Cardiac muscle cell (in vitro differentiated cells and primary cell): Measurements from ENCODE around the gene SPIC. TPM values are rescaled to one million over a fixed set of nuclear protein-coding genes. Genes with fewer than 3 reads are reported as not detected.

Experiments used
- DNase-seq, 2 donors: peaks; one replicate each; pipeline versions ENCODE4 v3.0.0 to v3.0.0-alpha.2; 2010 to 2017; ENCODE audit warnings: low read depth in 1 of 2, low spot score in 1 of 2
- H3K27ac ChIP-seq: fragments of 200-600 bp; sonication (generic); 2 replicates; pipeline ENCODE4 v1.5.1; 2016
- H3K27me3 ChIP-seq: fragments of 200-600 bp; sonication (generic); 2 replicates; pipeline ENCODE4 v1.6.0; 2016; ENCODE audit warnings: control low read depth
- H3K36me3 ChIP-seq: fragments of 200-600 bp; sonication (generic); 2 replicates; pipeline ENCODE4 v1.5.1; 2016; ENCODE audit warnings: control low read depth
- H3K4me1 ChIP-seq: fragments of 200-600 bp; sonication (generic); 2 replicates; pipeline ENCODE4 v1.8.1; 2017; ENCODE audit warnings: low read depth, mild to moderate bottlenecking, mixed run types
- H3K4me3 ChIP-seq: fragments of 200-600 bp; sonication (generic); 2 replicates; pipeline ENCODE4 v1.5.1; 2016; ENCODE audit warnings: mild to moderate bottlenecking
- H3K9me3 ChIP-seq: fragments of 200-600 bp; sonication (generic); 2 replicates; pipeline ENCODE4 v1.5.1; 2017; ENCODE audit warnings: low read depth, mild to moderate bottlenecking, control low read depth
- CTCF ChIP-seq: IDR thresholded peaks from 2 replicates; pipeline ENCODE4 v1.5.1; 2012; ENCODE audit warnings: low read depth, mild to moderate bottlenecking, low read length
- polyA plus RNA-seq: library from polyadenylated mRNA; unstranded; fragments of >200 nt; fragmentation: Nextera tagmentation; extraction: Ambion mirVana; gene quantifications from 2 replicates; pipeline ENCODE4 v1.2.1, GENCODE V29; 2016
- total RNA-seq: library from RNA; depleted of rRNA; stranded (reverse); fragments of >200 nt; gene quantifications from 2 replicates; pipeline ENCODE4 v1.2.3, GENCODE V29; 2016

SPIC gene
- not detected in 2 replicates for total RNA-seq
- polyA plus RNA-seq, result not detected in 2 replicates

GRCh38 chr12:101474711-101475386, at the start of gene SPIC:
Gene SPIC, plus strand, starts transcription at chr12:101475336. Its CDS starts 1,569 bp downstream, at chr12:101476905.
- H3K4me1 ChIP-seq, result no peaks in the 10 kb centered on the region
- TF ChIP-seq CTCF, result no peak
- H3K27ac ChIP-seq, result no peak within 1 kb of the TSS
- H3K4me3 ChIP-seq, result no peak within 1 kb of the TSS
- no peak for DNase-seq
- H3K27me3 ChIP-seq, result peaks cover 2% of the 10 kb centered on the region
- no peaks in the 10 kb centered on the region for H3K9me3 ChIP-seq
- no peaks in the 10 kb centered on the region for H3K36me3 ChIP-seq

DNA sequence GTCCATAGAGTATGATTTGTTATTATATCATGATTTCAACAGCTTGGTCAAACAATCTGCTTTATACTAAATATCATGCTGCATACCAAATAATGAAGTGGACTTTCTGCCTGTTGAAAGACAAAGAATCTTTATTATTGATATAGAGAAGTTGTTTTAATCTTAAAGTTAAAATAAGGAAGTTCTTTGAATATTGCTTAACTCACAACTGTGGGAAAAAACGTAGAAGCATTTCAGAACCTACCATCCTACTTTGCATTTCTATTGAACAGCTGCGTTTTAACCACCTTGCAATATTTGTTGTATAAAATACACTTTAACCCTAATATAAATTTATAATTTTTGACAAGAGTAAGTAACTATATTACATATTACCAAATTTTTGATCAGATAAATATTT, 44.7 kb upstream of the SPIC start:
- Histone ChIP-seq H3K27ac (no peak overlapping the region), H3K4me3 (no peak overlapping the region), H3K4me1 (no peaks in the 10 kb centered on the region), H3K27me3 (no peaks in the 10 kb centered on the region), H3K9me3 (no peaks in the 10 kb centered on the region), H3K36me3 (no peaks in the 10 kb centered on the region)
- TF ChIP-seq CTCF, result no peak
- DNase-seq, result no peak

DNA sequence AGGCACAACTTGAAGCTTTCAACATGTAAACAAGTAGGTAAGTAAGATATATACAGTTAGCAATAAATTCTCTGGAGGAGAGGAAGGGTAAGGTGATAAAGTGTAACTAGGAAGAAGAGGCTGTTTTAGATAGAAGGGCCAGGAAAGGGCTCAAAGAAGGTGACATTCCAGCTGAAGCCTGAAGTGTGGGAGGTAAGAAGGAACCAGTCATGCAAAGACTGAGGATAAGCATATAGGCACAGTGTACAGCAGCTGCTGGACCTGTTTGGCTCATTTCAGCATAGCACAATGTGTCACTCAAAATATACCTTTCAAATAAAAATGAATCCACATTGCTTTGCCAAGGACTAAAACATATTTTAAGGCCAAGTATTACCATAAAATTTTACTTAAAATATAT, 39.0 kb upstream of the SPIC start:
- H3K27ac ChIP-seq, result no peak overlapping the region
- no peaks in the 10 kb centered on the region for H3K27me3 ChIP-seq
- H3K9me3 ChIP-seq, result no peaks in the 10 kb centered on the region
- TF ChIP-seq CTCF, result no peak
- H3K4me1 ChIP-seq, result no peaks in the 10 kb centered on the region
- DNase-seq, result no peak
- H3K36me3 ChIP-seq, result no peaks in the 10 kb centered on the region
- H3K4me3 ChIP-seq, result no peak overlapping the region

DNA sequence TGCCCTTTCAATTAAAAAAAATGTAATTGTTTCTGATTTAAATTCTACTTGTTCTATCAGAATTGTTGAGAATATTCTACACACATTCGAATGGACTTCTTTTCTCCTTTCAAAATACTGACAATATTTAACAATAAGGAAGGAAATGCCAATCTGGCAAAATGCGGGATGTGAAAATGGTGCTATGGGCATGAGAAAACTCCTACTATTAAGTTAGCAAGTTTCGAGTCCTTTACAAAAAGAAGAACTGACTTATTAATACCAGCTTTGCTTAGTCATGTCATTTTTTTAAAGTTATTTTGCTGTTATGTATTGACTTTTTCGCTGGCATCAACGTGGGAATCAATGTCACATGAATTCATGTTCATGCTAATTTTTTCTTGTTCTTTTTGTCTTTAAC, 35.9 kb upstream of the SPIC start:
- H3K36me3 ChIP-seq, result no peaks in the 10 kb centered on the region
- H3K27ac ChIP-seq, result no peak overlapping the region
- H3K4me3 ChIP-seq, result no peak overlapping the region
- no peak for TF ChIP-seq CTCF
- no peak for DNase-seq
- H3K27me3 ChIP-seq, result no peaks in the 10 kb centered on the region
- H3K9me3 ChIP-seq, result no peaks in the 10 kb centered on the region
- H3K4me1 ChIP-seq, result no peaks in the 10 kb centered on the region

GRCh38 chr12:101441461-101442224, 33.5 kb upstream of the SPIC start:
- no peak for DNase-seq
- H3K27me3 ChIP-seq, result no peaks in the 10 kb centered on the region
- H3K9me3 ChIP-seq, result no peaks in the 10 kb centered on the region
- H3K36me3 ChIP-seq, result no peaks in the 10 kb centered on the region
- H3K4me1 ChIP-seq, result no peaks in the 10 kb centered on the region
- TF ChIP-seq CTCF, result no peak
- no peak overlapping the region for H3K27ac ChIP-seq
- H3K4me3 ChIP-seq, result no peak overlapping the region
